ENCODE measurements around the gene C16orf54. TPM values are rescaled to one million over a fixed set of nuclear protein-coding genes. Genes with fewer than 3 reads are reported as not detected.

Gene C16orf54
- total and polyA plus RNA-seq, 2 donors (not counting 3 experiments of a cell fraction or from before 2014, with no cell fraction given) = not detected

DNA sequence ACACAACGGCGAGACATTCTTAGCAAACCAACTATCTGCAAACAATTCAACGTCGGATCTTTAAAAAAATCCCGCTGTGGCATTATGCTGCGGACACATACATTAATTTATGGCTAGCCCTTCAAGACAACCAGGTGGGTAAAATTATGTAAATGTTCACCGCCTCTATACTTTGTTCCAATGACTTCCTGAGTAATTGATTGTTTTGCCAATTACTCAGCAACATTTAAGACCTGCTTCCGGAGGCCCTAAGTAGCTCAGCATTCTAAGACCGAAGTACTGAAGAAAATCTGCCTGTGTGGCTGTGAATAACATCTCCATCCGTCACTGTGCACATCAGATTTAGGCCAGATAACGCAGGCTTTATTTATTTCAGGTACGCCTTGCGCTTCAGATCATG lies 43.5 kb downstream of the C16orf54 start:
- FAIRE-seq (no peak), DNase-seq (ENCODE audit: low read depth, low spot score) (no peak)
- no peak overlapping the region for H3K27ac ChIP-seq (ENCODE audit: insufficient read depth, low read depth, low read length)
- dilution Hi-C loops (cut with MboI; ENCODE audit: extremely low pct_ligation_motif_present, low sequenced_read_pairs) = no loop called here
- H2AFZ ChIP-seq (ENCODE audit: low read depth, low read length) = no peak overlapping the region
- no peaks in the 10 kb centered on the region for H3K9me3 ChIP-seq (replicated peaks; ENCODE audit: control insufficient read depth, insufficient read depth, low read length)
- H3K4me3 ChIP-seq (replicated peaks in 1 of 3; ENCODE audit: insufficient read depth in 1 of 3, low read depth in 1 of 3, low read length in 3 of 3) = no peak overlapping the region
- ChIA-PET POLR2A (no interaction called here), CTCF (interaction anchor here (0.7 to 5.3 kb wide), 5 partner anchors 18 to 329 kb away, joined by 3 to 79 read pairs (median 4); partner anchors contain the start of gene TLCD3B)
- no peaks in the 10 kb centered on the region for H3K9me1 ChIP-seq (replicated peaks; ENCODE audit: control insufficient read depth, extremely low read depth, insufficient read depth, low read length)
- no peaks in the 10 kb centered on the region for H3K36me3 ChIP-seq (ENCODE audit: control insufficient read depth in 2 of 2, extremely low read depth in 1 of 2, insufficient read depth in 2 of 2, low read length in 2 of 2)
- H3K4me1 ChIP-seq (ENCODE audit: control insufficient read depth, extremely low read depth, insufficient read depth, low read length) = peaks cover 5% of the 10 kb centered on the region
- H3K27me3 ChIP-seq (ENCODE audit: control insufficient read depth in 2 of 2, insufficient read depth in 2 of 2, low read length in 2 of 2) = peaks cover 0 to 1% of the 10 kb centered on the region in 2 experiments
- no peak overlapping the region for H3K4me2 ChIP-seq (ENCODE audit: insufficient read depth, low read length)
- intact Hi-C loops (cut with micrococcal nuclease) = loop anchor here (5.0 kb wide), 1 partner anchor 105 kb away; the partner anchor contains the start of gene MAZ
- H3K79me2 ChIP-seq (ENCODE audit: control insufficient read depth, insufficient read depth, low read length) = no peaks in the 10 kb centered on the region
- no TSS peak for BruUV-seq (replicated peaks)
- H3K9ac ChIP-seq (replicated peaks; ENCODE audit: extremely low read depth, insufficient read depth, low read length) = no peak overlapping the region
- H4K20me1 ChIP-seq (replicated peaks; ENCODE audit: control insufficient read depth, extremely low read depth, insufficient read depth, low read length) = no peaks in the 10 kb centered on the region
- TF ChIP-seq FOS (IDR thresholded peaks at IDR 0.05; ENCODE audit: borderline replicate concordance, insufficient read depth, low read length) (no peak), POLR2A (IDR thresholded peaks at IDR 0.05; ENCODE audit: low read depth, low read length) (no peak), MYC (IDR thresholded peaks at IDR 0.05; ENCODE audit: low read depth, low read length) (no peak), JUN (IDR thresholded peaks at IDR 0.05; ENCODE audit: borderline replicate concordance, insufficient read depth, insufficient read length, low read depth) (no peak), GATA2 (IDR thresholded peaks at IDR 0.05; ENCODE audit: insufficient read depth, insufficient read length, low read depth, low read length) (no peak), CTCF (IDR thresholded peaks at IDR 0.05; ENCODE audit: extremely low read depth in 1 of 2, insufficient read depth in 1 of 2, low read depth in 1 of 2, low read length in 2 of 2) (no peak), EZH2 (IDR thresholded peaks at IDR 0.05; ENCODE audit: borderline replicate concordance, low read depth, low read length, severe bottlenecking) (no peak)
